HG02678 (cell line): ENCODE data around the gene SIL1.
"Not testable (repeated sequence)": the region's sequence is repeated elsewhere in the genome, so short reads cannot be mapped to it uniquely, and the experiment has no call there.

Source experiments
- ATAC-seq: cut with Tn5 transposase; IDR thresholded peaks from one replicate; pipeline ENCODE4 v1.9.1; 2021; ENCODE audit warnings: mild to moderate bottlenecking, moderate library complexity; ENCODE audit not compliant: unreplicated experiment

The SIL1 gene

GRCh38 chr5:138927979-138928378 lies 270.2 kb downstream of the SIL1 start:
- no peak for ATAC-seq

DNA sequence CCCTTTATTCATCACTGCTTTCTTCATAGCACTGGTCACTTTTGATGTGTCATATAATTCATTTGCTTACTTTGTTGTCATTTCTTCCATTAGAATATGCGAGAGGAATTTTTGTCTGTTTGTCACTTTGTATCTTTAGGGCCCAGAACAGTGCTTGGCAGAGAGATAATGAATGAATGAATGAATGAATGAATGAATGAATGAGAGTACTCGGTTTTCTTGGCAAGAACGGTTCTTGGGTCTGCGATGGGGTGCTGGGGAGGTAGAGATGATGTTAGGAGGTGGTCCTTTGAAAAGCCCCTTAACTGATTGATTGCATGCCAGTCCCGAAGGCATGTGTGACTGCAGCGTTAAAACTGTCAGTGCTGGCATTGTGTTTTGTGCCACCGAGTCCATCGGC lies 270.6 kb downstream of the SIL1 start:
- no peak for ATAC-seq

DNA sequence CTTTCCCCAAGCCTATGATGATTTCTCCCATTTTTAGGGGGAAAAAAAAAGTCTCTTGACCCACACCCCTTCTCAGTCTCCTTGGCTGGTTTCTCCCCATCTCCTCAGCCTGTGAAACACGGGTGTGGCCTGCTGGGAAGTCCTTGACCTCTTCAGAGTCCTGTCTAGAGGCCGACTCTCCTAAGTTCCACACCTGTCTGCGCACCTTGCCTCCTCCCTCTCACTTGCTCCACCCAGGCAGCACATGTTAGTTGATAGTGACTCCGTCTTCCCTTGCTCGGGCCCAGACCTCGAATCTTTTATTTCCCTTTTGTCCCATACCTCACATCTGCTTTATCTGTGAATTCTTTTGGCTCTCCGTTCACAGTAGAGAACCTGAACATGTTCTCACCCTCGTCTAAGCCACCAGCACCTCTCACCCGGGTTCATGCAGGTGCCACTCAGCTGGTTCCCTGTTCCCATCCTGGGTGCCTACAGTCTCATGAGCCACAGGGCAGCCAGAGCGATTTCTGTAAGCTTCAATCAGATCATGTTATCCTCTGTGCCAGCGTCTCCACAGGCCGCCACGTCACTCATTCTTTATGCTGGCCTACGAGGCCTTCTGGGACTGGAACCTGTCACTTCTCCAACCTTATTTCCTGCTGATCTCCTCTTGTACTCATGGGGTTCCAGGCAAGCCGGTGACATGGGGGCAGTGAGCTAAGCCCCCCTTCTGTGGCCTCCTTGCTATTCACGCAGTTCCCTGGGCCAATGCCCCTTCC lies 271.3 kb downstream of the SIL1 start:
- no peak for ATAC-seq

DNA sequence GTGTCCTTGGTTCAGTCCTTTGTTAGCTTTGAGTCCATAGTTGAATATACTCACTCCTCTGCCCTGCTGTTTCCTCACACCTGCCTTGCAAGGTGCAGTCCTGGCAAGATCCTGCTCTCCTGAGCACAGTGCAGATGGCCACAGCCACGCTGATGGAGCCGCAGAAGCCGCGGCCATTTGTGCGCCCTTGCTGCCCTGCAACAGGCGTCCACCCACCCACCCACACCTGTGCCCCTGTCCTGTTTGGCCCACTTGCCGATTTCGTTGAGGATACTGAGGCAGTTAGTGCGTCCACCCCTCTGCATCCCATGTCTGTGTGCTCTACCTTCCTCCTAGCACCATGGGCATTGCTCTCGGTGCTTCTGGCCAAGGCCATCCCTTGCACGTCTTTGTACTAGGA lies 271.9 kb downstream of the SIL1 start:
- no peak for ATAC-seq

- no peak for ATAC-seq
Measured at GRCh38 chr5:138925090-138925635, 273.0 kb downstream of the SIL1 start.

DNA sequence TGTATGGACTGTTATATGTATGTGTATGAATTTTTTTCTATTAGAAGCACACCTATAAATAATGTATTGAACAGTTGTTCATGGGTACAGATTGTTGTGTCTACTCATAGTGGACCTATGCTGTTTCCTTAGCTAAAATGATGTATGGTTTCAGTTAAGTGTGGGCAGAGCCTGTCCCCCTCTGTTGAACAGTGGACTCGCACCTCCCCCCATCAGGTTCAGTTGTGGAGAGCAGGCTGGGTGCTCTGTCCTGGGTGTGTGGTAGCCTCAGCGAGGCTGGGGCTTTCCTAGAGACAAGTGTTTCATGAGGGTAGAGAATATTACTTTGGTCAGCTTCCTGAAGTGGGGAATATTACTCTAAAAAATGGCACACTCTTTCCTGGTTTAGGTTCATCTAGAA lies 275.7 kb downstream of the SIL1 start:
- ATAC-seq: no peak

- not testable (repeated sequence) for ATAC-seq
Measured at GRCh38 chr5:138921362-138921761, 276.8 kb downstream of the SIL1 start.

DNA sequence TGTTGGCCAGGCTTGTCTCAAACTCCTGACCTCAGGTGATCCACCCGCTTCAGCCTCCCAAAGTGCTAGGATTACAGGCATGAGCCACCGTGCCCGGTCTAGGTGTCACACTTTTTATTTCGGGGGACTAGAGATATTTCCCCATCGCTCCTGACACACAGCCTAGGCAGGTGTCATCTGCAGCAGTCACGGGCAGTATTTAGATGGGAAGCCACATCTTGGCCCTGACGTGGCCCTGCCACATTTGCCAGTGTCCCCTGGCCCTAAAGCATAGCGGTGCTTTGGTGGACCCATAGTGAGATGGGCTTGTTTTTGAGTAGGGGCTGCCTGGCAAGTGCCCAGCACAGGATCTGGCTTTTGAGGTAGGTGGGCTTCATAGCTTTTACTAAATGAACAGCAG lies 278.0 kb downstream of the SIL1 start:
- ATAC-seq: no peak

- no peak for ATAC-seq
Measured at GRCh38 chr5:138918686-138919085, 279.5 kb downstream of the SIL1 start.

DNA sequence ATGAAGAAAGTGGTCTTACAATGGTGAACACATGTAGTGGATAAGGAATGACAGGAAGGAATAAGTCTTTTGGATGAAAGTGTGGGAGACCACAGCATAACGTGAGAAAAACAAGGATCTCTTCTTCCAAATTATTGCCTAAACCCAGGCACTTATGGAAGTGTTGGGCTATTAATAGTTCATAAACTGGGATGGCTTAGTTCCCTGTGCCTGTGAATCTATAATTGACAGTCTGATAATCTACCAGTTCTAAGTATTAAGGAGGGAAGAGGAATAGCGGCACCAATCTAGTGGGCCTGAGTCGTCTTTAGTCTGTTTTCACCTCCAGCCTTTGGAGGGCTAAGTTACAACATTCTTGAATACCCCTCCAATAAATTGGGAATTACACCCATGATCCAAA lies 283.8 kb downstream of the SIL1 start:
- ATAC-seq: no peak

GRCh38 chr5:138913773-138914172 lies 284.4 kb downstream of the SIL1 start:
- no peak for ATAC-seq

GRCh38 chr5:138912093-138912492 lies 286.1 kb downstream of the SIL1 start:
- no peak for ATAC-seq

GRCh38 chr5:138911441-138911840 lies 286.7 kb downstream of the SIL1 start:
- no peak for ATAC-seq

- no peak for ATAC-seq
Measured at GRCh38 chr5:138910546-138911185, 287.5 kb downstream of the SIL1 start.

DNA sequence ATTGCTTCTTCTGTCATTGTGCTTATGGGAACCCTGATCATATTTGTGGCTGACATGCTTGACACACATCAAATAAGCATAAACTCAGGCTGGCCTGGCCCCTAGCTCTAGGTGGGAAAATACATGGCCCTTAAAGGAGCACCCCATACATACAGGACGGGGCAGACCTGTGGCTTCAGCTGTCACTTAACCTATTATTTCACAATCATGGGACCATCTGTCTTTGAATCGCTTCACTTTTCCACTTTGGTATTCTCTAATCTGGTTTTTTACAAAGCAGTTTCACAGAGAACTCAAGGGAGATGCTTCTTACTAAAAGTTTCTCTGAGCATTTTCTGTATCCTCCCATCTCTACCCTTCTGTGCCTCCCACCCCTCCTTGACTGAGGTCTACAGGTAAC lies 288.4 kb downstream of the SIL1 start:
- ATAC-seq: no peak

GRCh38 chr5:138905541-138905940 lies 292.6 kb downstream of the SIL1 start:
- ATAC-seq: no peak

- no peak for ATAC-seq
Measured at GRCh38 chr5:138903130-138903775, 294.9 kb downstream of the SIL1 start.

DNA sequence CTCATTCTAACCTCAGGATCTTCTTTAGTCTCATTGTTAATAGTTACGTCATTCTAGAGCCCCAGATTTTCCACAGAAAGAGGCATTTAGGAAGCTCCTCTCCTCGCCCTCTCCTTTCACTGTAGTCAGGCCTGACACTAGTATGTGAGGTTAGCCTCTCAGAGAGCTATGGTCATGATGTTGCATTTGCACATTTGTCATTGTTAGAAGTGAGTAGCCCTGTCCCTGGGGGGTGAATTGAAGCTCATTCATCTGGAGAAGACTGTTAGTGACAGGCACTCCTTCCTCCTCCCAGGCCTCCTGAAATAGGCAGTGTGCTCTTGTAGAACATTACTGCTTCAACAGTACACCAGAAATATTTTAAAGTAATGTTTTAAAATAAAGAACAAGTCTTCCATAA lies 296.5 kb downstream of the SIL1 start:
- no peak for ATAC-seq

- no peak for ATAC-seq
Measured at GRCh38 chr5:138900281-138900965, 297.7 kb downstream of the SIL1 start.

- ATAC-seq: no peak
Measured at GRCh38 chr5:138898742-138899141, 299.4 kb downstream of the SIL1 start.

- ATAC-seq: no peak
Measured at GRCh38 chr5:138898299-138898698, 299.9 kb downstream of the SIL1 start.
